Gastroesophageal sphincter (tissue), 3 donors: Measurements from ENCODE around the gene AP3S2.

Experiments used
- POLR2AphosphoS5 ChIP-seq: sonication (generic); formaldehyde crosslinking; IDR thresholded peaks from one replicate; pipeline ENCODE4 v1.6.1; 2017; ENCODE audit warnings: antibody characterized with exemption
- TF ChIP-seq, protein P1 (sequence below), 4 experiments: fragments of 200-600 bp in 2 of 4; fragments of 450-650 bp in 2 of 4; sonication (generic) in 1 of 4; IDR thresholded peaks; one replicate each; pipeline ENCODE4 v1.5.1; 2017 to 2019; ENCODE audit warnings: antibody characterized with exemption in 4 of 4, mild to moderate bottlenecking in 2 of 4, moderate library complexity in 2 of 4

DNA sequence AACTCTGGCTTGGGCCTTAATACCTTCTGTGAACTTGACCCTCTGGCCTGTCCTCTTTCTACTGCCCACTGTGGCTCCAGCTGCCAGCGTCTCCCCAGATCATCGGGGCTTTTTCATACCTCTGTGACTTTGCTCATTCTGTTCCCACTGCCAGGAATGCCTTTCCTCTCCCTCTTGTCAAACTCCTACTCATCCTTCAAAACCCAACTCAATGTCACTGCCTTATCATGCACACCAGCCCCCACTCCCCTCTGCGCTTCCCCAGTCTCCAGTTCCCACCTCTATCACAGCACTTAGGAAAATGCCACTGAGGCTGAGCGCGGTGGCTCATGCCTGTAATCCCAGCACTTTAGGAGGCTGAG is 84.0 kb downstream of the AP3S2 start:
- TF ChIP-seq POLR2AphosphoS5 = no peak
- TF ChIP-seq, protein P1, sequence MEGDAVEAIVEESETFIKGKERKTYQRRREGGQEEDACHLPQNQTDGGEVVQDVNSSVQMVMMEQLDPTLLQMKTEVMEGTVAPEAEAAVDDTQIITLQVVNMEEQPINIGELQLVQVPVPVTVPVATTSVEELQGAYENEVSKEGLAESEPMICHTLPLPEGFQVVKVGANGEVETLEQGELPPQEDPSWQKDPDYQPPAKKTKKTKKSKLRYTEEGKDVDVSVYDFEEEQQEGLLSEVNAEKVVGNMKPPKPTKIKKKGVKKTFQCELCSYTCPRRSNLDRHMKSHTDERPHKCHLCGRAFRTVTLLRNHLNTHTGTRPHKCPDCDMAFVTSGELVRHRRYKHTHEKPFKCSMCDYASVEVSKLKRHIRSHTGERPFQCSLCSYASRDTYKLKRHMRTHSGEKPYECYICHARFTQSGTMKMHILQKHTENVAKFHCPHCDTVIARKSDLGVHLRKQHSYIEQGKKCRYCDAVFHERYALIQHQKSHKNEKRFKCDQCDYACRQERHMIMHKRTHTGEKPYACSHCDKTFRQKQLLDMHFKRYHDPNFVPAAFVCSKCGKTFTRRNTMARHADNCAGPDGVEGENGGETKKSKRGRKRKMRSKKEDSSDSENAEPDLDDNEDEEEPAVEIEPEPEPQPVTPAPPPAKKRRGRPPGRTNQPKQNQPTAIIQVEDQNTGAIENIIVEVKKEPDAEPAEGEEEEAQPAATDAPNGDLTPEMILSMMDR (IDR thresholded peaks at IDR 0.05) = no peak
